HEK293 (cell line): Measurements from ENCODE around the gene NAGLU.

Experiments
- BCL11A ChIP-seq: fragments of 450-650 bp; formaldehyde crosslinking; IDR thresholded peaks from 2 replicates; pipeline ENCODE4 v1.5.1; 2016; ENCODE audit warnings: low read depth, missing biosample characterization, missing genetic modification characterization
- BCL11B ChIP-seq: fragments of 450-650 bp; formaldehyde crosslinking; IDR thresholded peaks from 2 replicates; pipeline ENCODE4 v1.5.1; 2016; ENCODE audit warnings: low read depth, missing biosample characterization, missing genetic modification characterization
- FEZF1 ChIP-seq: fragments of 450-650 bp; formaldehyde crosslinking; IDR thresholded peaks from 2 replicates; pipeline ENCODE4 v1.5.1; 2016; ENCODE audit warnings: missing biosample characterization, missing genetic modification characterization
- GLI4 ChIP-seq: fragments of 450-650 bp; formaldehyde crosslinking; IDR thresholded peaks from 2 replicates; pipeline ENCODE4 v1.5.1; 2016; ENCODE audit warnings: missing biosample characterization, missing genetic modification characterization
- HOXA7 ChIP-seq: sonication (generic); formaldehyde crosslinking; IDR thresholded peaks from 2 replicates; pipeline ENCODE4 v1.8.1; 2022; ENCODE audit warnings: missing genetic modification reagents, borderline replicate concordance
- MZF1 ChIP-seq: fragments of 450-650 bp; formaldehyde crosslinking; IDR thresholded peaks from 2 replicates; pipeline ENCODE4 v1.5.1; 2017; ENCODE audit warnings: missing biosample characterization, missing genetic modification characterization, borderline replicate concordance
- SALL2 ChIP-seq: fragments of 450-650 bp; formaldehyde crosslinking; IDR thresholded peaks from 2 replicates; pipeline ENCODE4 v1.5.0; 2017; ENCODE audit warnings: missing biosample characterization, mild to moderate bottlenecking, missing genetic modification characterization, borderline replicate concordance
- YY1 ChIP-seq: fragments of 450-650 bp; formaldehyde crosslinking; IDR thresholded peaks from 2 replicates; pipeline ENCODE4 v1.5.1; 2018; ENCODE audit warnings: missing biosample characterization, missing genetic modification characterization
- ZBTB26 ChIP-seq: fragments of 450-650 bp; formaldehyde crosslinking; optimal IDR thresholded peaks from 2 replicates; pipeline ENCODE3; 2016; ENCODE audit warnings: missing biosample characterization, mild to moderate bottlenecking, missing genetic modification characterization
- ZBTB7A ChIP-seq: fragments of 450-650 bp; formaldehyde crosslinking; IDR thresholded peaks from 2 replicates; pipeline ENCODE4 v1.5.1; 2016; ENCODE audit warnings: low read depth, missing biosample characterization, missing genetic modification characterization
- ZNF146 ChIP-seq: fragments of 450-650 bp; formaldehyde crosslinking; IDR thresholded peaks from 2 replicates; pipeline ENCODE4 v1.5.1; 2016; ENCODE audit warnings: missing biosample characterization, missing genetic modification characterization
- ZNF169 ChIP-seq: fragments of 450-650 bp; formaldehyde crosslinking; IDR thresholded peaks from 2 replicates; pipeline ENCODE4 v1.5.1; 2016; ENCODE audit warnings: missing biosample characterization, missing genetic modification characterization
- ZNF175 ChIP-seq: fragments of 450-650 bp; formaldehyde crosslinking; IDR thresholded peaks from 2 replicates; pipeline ENCODE4 v1.5.1; 2016; ENCODE audit warnings: missing biosample characterization, missing genetic modification characterization
- ZNF2 ChIP-seq: fragments of 450-650 bp; formaldehyde crosslinking; IDR thresholded peaks from 2 replicates; pipeline ENCODE4 v1.5.1; 2016; ENCODE audit warnings: missing biosample characterization, missing genetic modification characterization
- ZNF202 ChIP-seq: fragments of 450-650 bp; formaldehyde crosslinking; IDR thresholded peaks from 2 replicates; pipeline ENCODE4 v1.5.1; 2016; ENCODE audit warnings: missing biosample characterization, missing genetic modification characterization, borderline replicate concordance
- ZNF266 ChIP-seq: fragments of 450-650 bp; formaldehyde crosslinking; IDR thresholded peaks from 2 replicates; pipeline ENCODE4 v1.5.1; 2016; ENCODE audit warnings: missing biosample characterization, missing genetic modification characterization, low read depth
- ZNF311 ChIP-seq: fragments of 450-650 bp; formaldehyde crosslinking; IDR thresholded peaks from 2 replicates; pipeline ENCODE4 v1.5.1; 2017; ENCODE audit warnings: missing biosample characterization, missing genetic modification characterization, borderline replicate concordance
- ZNF416 ChIP-seq: fragments of 450-650 bp; formaldehyde crosslinking; IDR thresholded peaks from 2 replicates; pipeline ENCODE4 v1.5.1; 2016; ENCODE audit warnings: missing biosample characterization, missing genetic modification characterization
- ZNF423 ChIP-seq: fragments of 450-650 bp; formaldehyde crosslinking; IDR thresholded peaks from 2 replicates; pipeline ENCODE4 v1.5.1; 2016; ENCODE audit warnings: missing biosample characterization, missing genetic modification characterization
- ZNF433 ChIP-seq: fragments of 450-650 bp; formaldehyde crosslinking; IDR thresholded peaks from 2 replicates; pipeline ENCODE4 v1.5.1; 2016; ENCODE audit warnings: missing biosample characterization, missing genetic modification characterization, low read depth
- ZNF571 ChIP-seq: fragments of 450-650 bp; formaldehyde crosslinking; IDR thresholded peaks from 2 replicates; pipeline ENCODE4 v1.5.0; 2017; ENCODE audit warnings: missing biosample characterization, missing genetic modification characterization
- ZNF768 ChIP-seq: fragments of 450-650 bp; formaldehyde crosslinking; IDR thresholded peaks from 2 replicates; pipeline ENCODE4 v1.5.1; 2018; ENCODE audit warnings: missing biosample characterization, mild to moderate bottlenecking, missing genetic modification characterization
- ZNF837 ChIP-seq: fragments of 450-650 bp; formaldehyde crosslinking; IDR thresholded peaks from 2 replicates; pipeline ENCODE4 v1.5.1; 2016; ENCODE audit warnings: missing biosample characterization, missing genetic modification characterization
- ZSCAN30 ChIP-seq: fragments of 450-650 bp; IDR thresholded peaks from 2 replicates; pipeline ENCODE4 v1.5.1; 2018; ENCODE audit warnings: missing biosample characterization, mild to moderate bottlenecking, missing genetic modification characterization, moderate library complexity
- TF ChIP-seq, protein P1 (sequence below): fragments of 450-650 bp; formaldehyde crosslinking; conservative IDR thresholded peaks from 2 replicates; pipeline ENCODE4 v1.5.1; 2016; ENCODE audit warnings: low read depth, missing biosample characterization, missing genetic modification characterization
- TF ChIP-seq, protein P2 (sequence below): fragments of 450-650 bp; formaldehyde crosslinking; IDR thresholded peaks from 2 replicates; pipeline ENCODE4 v1.5.1; 2016; ENCODE audit warnings: missing biosample characterization, missing genetic modification characterization, borderline replicate concordance
- TF ChIP-seq, protein P3 (sequence below): fragments of 450-650 bp; formaldehyde crosslinking; IDR thresholded peaks from 2 replicates; pipeline ENCODE4 v1.5.1; 2016; ENCODE audit warnings: missing biosample characterization, missing genetic modification characterization
- TF ChIP-seq, protein P4 (sequence below): fragments of 450-650 bp; formaldehyde crosslinking; IDR thresholded peaks from 2 replicates; pipeline ENCODE4 v1.5.1; 2016; ENCODE audit warnings: missing biosample characterization, missing genetic modification characterization, low read depth

The NAGLU gene

GRCh38 chr17:42531455-42532354 is 4.3 kb upstream of the NAGLU start (continued):
- TF ChIP-seq ZNF175 (no peak), FEZF1 (tag by site-specific recombination) (peak; percentile 55), SALL2 (no peak), ZNF423 (tag by site-specific recombination) (no peak), ZNF768 (tag by site-specific recombination) (no peak), BCL11B (no peak), ZNF311 (no peak), ZSCAN30 (0 out of 2 replicates have a peak, but pooled peaks have one; percentile 37), ZNF169 (no peak), BCL11A (tag by site-specific recombination) (no peak), YY1 (no peak), MZF1 (tag by site-specific recombination) (no peak), ZNF202 (tag by site-specific recombination) (no peak), GLI4 (tag by site-specific recombination) (no peak), ZNF416 (tag by site-specific recombination) (no peak), ZNF433 (tag by site-specific recombination) (no peak), ZBTB26 (peak; percentile 44), HOXA7 (CRISPR knock-in tag) (no peak), ZNF571 (tag by site-specific recombination) (no peak), ZNF837 (tag by site-specific recombination) (no peak), ZNF146 (tag by site-specific recombination) (no peak), ZNF266 (tag by site-specific recombination) (no peak), ZBTB7A (no peak), ZNF2 (no peak)
- TF ChIP-seq, protein P1, sequence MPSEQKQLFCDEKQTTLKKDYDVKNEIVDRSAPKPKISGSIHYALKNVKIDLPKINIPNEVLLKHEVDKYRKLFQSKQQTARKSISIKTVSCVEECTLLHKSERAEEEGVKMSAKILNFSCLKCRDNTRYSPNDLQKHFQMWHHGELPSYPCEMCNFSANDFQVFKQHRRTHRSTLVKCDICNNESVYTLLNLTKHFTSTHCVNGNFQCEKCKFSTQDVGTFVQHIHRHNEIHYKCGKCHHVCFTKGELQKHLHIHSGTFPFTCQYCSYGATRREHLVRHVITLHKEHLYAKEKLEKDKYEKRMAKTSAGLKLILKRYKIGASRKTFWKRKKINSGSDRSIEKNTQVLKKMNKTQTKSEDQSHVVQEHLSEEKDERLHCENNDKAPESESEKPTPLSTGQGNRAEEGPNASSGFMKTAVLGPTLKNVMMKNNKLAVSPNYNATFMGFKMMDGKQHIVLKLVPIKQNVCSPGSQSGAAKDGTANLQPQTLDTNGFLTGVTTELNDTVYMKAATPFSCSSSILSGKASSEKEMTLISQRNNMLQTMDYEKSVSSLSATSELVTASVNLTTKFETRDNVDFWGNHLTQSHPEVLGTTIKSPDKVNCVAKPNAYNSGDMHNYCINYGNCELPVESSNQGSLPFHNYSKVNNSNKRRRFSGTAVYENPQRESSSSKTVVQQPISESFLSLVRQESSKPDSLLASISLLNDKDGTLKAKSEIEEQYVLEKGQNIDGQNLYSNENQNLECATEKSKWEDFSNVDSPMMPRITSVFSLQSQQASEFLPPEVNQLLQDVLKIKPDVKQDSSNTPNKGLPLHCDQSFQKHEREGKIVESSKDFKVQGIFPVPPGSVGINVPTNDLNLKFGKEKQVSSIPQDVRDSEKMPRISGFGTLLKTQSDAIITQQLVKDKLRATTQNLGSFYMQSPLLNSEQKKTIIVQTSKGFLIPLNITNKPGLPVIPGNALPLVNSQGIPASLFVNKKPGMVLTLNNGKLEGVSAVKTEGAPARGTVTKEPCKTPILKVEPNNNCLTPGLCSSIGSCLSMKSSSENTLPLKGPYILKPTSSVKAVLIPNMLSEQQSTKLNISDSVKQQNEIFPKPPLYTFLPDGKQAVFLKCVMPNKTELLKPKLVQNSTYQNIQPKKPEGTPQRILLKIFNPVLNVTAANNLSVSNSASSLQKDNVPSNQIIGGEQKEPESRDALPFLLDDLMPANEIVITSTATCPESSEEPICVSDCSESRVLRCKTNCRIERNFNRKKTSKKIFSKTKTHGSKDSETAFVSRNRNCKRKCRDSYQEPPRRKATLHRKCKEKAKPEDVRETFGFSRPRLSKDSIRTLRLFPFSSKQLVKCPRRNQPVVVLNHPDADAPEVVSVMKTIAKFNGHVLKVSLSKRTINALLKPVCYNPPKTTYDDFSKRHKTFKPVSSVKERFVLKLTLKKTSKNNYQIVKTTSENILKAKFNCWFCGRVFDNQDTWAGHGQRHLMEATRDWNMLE (tag by site-specific recombination): no peak
- TF ChIP-seq, protein P2, sequence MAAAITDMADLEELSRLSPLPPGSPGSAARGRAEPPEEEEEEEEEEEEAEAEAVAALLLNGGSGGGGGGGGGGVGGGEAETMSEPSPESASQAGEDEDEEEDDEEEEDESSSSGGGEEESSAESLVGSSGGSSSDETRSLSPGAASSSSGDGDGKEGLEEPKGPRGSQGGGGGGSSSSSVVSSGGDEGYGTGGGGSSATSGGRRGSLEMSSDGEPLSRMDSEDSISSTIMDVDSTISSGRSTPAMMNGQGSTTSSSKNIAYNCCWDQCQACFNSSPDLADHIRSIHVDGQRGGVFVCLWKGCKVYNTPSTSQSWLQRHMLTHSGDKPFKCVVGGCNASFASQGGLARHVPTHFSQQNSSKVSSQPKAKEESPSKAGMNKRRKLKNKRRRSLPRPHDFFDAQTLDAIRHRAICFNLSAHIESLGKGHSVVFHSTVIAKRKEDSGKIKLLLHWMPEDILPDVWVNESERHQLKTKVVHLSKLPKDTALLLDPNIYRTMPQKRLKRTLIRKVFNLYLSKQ (tag by site-specific recombination): no peak
- TF ChIP-seq, protein P3, sequence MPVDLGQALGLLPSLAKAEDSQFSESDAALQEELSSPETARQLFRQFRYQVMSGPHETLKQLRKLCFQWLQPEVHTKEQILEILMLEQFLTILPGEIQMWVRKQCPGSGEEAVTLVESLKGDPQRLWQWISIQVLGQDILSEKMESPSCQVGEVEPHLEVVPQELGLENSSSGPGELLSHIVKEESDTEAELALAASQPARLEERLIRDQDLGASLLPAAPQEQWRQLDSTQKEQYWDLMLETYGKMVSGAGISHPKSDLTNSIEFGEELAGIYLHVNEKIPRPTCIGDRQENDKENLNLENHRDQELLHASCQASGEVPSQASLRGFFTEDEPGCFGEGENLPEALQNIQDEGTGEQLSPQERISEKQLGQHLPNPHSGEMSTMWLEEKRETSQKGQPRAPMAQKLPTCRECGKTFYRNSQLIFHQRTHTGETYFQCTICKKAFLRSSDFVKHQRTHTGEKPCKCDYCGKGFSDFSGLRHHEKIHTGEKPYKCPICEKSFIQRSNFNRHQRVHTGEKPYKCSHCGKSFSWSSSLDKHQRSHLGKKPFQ: peak; percentile 56
- TF ChIP-seq, protein P4, sequence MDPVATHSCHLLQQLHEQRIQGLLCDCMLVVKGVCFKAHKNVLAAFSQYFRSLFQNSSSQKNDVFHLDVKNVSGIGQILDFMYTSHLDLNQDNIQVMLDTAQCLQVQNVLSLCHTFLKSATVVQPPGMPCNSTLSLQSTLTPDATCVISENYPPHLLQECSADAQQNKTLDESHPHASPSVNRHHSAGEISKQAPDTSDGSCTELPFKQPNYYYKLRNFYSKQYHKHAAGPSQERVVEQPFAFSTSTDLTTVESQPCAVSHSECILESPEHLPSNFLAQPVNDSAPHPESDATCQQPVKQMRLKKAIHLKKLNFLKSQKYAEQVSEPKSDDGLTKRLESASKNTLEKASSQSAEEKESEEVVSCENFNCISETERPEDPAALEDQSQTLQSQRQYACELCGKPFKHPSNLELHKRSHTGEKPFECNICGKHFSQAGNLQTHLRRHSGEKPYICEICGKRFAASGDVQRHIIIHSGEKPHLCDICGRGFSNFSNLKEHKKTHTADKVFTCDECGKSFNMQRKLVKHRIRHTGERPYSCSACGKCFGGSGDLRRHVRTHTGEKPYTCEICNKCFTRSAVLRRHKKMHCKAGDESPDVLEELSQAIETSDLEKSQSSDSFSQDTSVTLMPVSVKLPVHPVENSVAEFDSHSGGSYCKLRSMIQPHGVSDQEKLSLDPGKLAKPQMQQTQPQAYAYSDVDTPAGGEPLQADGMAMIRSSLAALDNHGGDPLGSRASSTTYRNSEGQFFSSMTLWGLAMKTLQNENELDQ (tag by site-specific recombination): no peak
